OCI-LY3 (cell line): ENCODE results near the gene TRIM42.

ENCODE experiments used
- H2AFZ ChIP-seq: fragments of 200-600, 300-600 bp; shearing (Covaris generic); 2 replicates; pipeline ENCODE4 v1.6.0; 2014; ENCODE audit warnings: antibody characterized with exemption, low read depth, low read length
- H3K27ac ChIP-seq: fragments of 200-600, 300-600 bp; sonication (generic); 2 replicates; pipeline ENCODE4 v1.5.1; 2014; ENCODE audit warnings: mild to moderate bottlenecking, low read length, moderate library complexity, mixed read lengths
- H3K27me3 ChIP-seq: fragments of 200-600, 300-600 bp; sonication (generic); 2 replicates; pipeline ENCODE4 v1.6.1; 2014; ENCODE audit warnings: low read depth, low read length, mixed read lengths
- H3K36me3 ChIP-seq: fragments of 200-600, 300-600 bp; sonication (generic); replicated peaks from 2 replicates; pipeline ENCODE3; 2014; ENCODE audit warnings: low read depth, low read length, mixed read lengths
- H3K4me1 ChIP-seq: fragments of 300-600, 200-600 bp; sonication (generic); 2 replicates; pipeline ENCODE4 v1.6.1; 2014; ENCODE audit warnings: low read length, mixed read lengths
- H3K4me2 ChIP-seq: fragments of 200-600, 300-600 bp; sonication (generic); 2 replicates; pipeline ENCODE4 v1.6.1; 2014; ENCODE audit warnings: low read length, mixed read lengths
- H3K4me3 ChIP-seq: fragments of 300-600, 200-600 bp; sonication (generic); 2 replicates; pipeline ENCODE4 v1.5.1; 2014; ENCODE audit warnings: antibody characterized with exemption, mild to moderate bottlenecking, low read length, moderate library complexity
- H3K79me2 ChIP-seq: fragments of 300-600, 200-600 bp; shearing (Covaris generic); 2 replicates; pipeline ENCODE4 v1.6.1; 2014; ENCODE audit warnings: mild to moderate bottlenecking, low read length, mixed read lengths
- H3K9ac ChIP-seq: fragments of 300-600, 200-600 bp; shearing (Covaris generic); 2 replicates; pipeline ENCODE4 v1.6.0; 2014; ENCODE audit warnings: mild to moderate bottlenecking, low read length, moderate library complexity
- H3K9me3 ChIP-seq: fragments of 200-600, 300-600 bp; shearing (Covaris generic); 2 replicates; pipeline ENCODE4 v1.6.1; 2014; ENCODE audit warnings: low read length, mixed read lengths; ENCODE audit not compliant: insufficient read depth
- H4K20me1 ChIP-seq: fragments of 200-600, 300-600 bp; sonication (generic); 2 replicates; pipeline ENCODE4 v1.6.1; 2016; ENCODE audit warnings: low read length, mixed read lengths; ENCODE audit not compliant: insufficient read depth
- EZH2phosphoT487 ChIP-seq: fragments of 200-600 bp; shearing (Covaris generic); IDR thresholded peaks from 2 replicates; pipeline ENCODE4 v1.6.1; 2018; ENCODE audit warnings: antibody characterized with exemption, mixed run types, low read depth
- TF ChIP-seq, protein P1 (sequence below): fragments of 200-600, 300-600 bp; sonication (generic); IDR thresholded peaks from 2 replicates; pipeline ENCODE4 v1.5.1; 2014; ENCODE audit warnings: antibody characterized with exemption, low read length, low read depth

The TRIM42 gene

DNA sequence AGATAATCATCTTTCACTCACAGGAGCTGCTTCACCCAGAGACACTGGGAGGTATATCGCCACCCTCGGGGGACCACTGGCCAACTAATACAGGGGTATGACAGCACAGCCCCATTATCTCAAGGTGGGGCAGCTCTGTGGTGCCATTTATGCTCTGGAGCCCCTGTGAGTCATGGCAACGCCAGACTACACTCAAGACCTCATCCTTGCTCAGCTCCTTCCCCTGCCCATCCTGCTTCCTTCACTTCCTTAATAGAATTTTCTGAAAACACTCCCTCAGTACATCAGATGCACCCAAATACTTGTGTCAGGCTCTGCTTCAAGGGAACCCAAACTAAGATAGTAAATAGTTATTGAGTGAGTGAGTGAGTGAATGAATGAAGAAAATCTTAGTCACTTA lies 45.7 kb downstream of the TRIM42 start:
- H3K9me3 ChIP-seq: no peaks in the 10 kb centered on the region
- H3K4me3 ChIP-seq: no peak overlapping the region
- peaks cover 4% of the 10 kb centered on the region for H3K36me3 ChIP-seq
- H3K4me1 ChIP-seq: peaks cover 69% of the 10 kb centered on the region
- no peaks in the 10 kb centered on the region for H4K20me1 ChIP-seq
- peaks cover 9% of the 10 kb centered on the region; the same call in 1 of the 2 replicates for H3K79me2 ChIP-seq
- H3K9ac ChIP-seq: peak overlapping the region; percentile 86
- H3K27ac ChIP-seq: peak overlapping the region; percentile 99
- H3K27me3 ChIP-seq: no peaks in the 10 kb centered on the region
- H3K4me2 ChIP-seq: 0 out of 2 replicates have a peak overlapping the region, but pooled peaks have one; percentile 74
- no peak for TF ChIP-seq EZH2phosphoT487
- TF ChIP-seq, protein P1, sequence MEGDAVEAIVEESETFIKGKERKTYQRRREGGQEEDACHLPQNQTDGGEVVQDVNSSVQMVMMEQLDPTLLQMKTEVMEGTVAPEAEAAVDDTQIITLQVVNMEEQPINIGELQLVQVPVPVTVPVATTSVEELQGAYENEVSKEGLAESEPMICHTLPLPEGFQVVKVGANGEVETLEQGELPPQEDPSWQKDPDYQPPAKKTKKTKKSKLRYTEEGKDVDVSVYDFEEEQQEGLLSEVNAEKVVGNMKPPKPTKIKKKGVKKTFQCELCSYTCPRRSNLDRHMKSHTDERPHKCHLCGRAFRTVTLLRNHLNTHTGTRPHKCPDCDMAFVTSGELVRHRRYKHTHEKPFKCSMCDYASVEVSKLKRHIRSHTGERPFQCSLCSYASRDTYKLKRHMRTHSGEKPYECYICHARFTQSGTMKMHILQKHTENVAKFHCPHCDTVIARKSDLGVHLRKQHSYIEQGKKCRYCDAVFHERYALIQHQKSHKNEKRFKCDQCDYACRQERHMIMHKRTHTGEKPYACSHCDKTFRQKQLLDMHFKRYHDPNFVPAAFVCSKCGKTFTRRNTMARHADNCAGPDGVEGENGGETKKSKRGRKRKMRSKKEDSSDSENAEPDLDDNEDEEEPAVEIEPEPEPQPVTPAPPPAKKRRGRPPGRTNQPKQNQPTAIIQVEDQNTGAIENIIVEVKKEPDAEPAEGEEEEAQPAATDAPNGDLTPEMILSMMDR: no peak
- no peak overlapping the region for H2AFZ ChIP-seq

DNA sequence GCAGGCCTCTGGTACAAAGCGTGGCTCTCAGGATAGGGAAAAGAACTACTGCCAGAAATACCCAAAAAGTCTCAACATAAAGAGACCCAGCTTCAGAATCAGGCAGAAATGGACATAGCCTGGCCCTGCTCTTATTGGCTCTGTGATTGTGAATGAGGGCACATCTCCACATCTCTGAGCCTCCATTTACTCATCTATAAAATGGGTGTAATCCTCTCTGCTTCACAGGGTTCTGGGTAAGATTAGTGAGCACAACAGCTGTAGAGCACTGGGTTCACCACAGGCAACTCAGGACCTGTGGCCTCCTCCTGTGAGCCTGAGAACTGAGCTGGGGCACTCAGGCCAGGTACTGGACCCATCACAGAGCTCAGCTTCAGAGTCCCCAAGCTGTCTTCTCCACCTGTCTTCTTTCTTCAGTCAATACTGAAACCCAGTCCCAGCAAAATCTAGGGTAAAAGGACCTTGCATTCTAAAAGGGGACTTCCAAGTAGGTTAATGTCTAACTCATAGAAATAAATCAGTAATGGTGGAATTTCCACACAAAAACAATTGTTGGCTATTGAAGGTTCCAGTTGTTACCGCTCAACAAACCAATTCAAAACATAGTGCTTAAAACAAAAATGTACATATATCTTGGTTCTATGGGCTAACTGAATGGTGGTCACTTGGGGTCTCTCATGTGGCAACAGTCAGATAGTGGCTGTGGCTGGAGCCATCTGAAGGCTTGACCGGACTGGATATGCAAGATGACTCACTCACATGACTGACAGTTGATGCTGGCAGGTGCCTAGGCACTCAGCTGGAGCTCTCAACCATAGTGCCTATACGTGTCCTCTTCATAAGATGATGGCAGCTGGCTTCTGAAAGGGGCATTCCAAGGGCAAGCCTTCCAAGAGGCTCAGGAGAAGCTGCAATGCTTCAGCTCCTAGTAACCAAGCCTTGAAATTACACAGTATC lies 47.3 kb downstream of the TRIM42 start:
- no peaks in the 10 kb centered on the region for H3K9me3 ChIP-seq
- peak overlapping the region; percentile 99 for H3K27ac ChIP-seq
- peaks cover 81% of the 10 kb centered on the region for H3K4me1 ChIP-seq
- H2AFZ ChIP-seq: no peak overlapping the region
- no peaks in the 10 kb centered on the region for H4K20me1 ChIP-seq
- H3K79me2 ChIP-seq: peaks cover 9% of the 10 kb centered on the region; the same call in 1 of the 2 replicates
- peak overlapping the region; percentile 50 for H3K4me3 ChIP-seq
- H3K4me2 ChIP-seq: peak overlapping the region; percentile 74
- TF ChIP-seq, protein P1: no peak
- TF ChIP-seq EZH2phosphoT487: no peak
- peaks cover 4% of the 10 kb centered on the region for H3K36me3 ChIP-seq
- H3K9ac ChIP-seq: peak overlapping the region; percentile 86
- H3K27me3 ChIP-seq: no peaks in the 10 kb centered on the region

DNA sequence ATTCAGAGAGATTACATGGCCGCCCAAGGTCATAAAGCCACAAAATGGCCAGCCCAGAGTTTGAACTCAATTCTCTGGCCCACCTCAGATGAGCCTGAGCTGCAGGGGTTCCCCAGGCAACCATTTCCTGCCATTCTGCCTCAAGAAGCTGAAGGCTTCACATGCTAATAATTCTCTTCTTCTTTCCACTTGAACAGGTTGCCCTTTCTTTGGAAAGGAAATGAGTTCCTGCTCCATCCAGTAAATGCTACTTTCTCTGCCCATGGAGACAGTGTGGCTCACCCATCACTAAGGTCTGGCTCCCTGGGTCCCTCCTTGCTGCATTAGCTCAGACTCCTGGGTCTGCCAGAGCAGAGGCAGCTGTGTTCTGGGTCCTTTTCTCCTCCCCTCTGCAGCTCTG lies 48.2 kb downstream of the TRIM42 start:
- H3K4me3 ChIP-seq: peak overlapping the region; percentile 5; the same call in 1 of the 2 replicates
- H3K4me2 ChIP-seq: peak overlapping the region; percentile 74
- peaks cover 91% of the 10 kb centered on the region for H3K4me1 ChIP-seq
- peaks cover 9% of the 10 kb centered on the region; the same call in 1 of the 2 replicates for H3K79me2 ChIP-seq
- peak overlapping the region; percentile 86 for H3K9ac ChIP-seq
- H2AFZ ChIP-seq: no peak overlapping the region
- H3K9me3 ChIP-seq: no peaks in the 10 kb centered on the region
- no peaks in the 10 kb centered on the region for H4K20me1 ChIP-seq
- H3K27ac ChIP-seq: peak overlapping the region; percentile 99
- peaks cover 4% of the 10 kb centered on the region for H3K36me3 ChIP-seq
- TF ChIP-seq EZH2phosphoT487: no peak
- TF ChIP-seq, protein P1: no peak
- no peaks in the 10 kb centered on the region for H3K27me3 ChIP-seq

DNA sequence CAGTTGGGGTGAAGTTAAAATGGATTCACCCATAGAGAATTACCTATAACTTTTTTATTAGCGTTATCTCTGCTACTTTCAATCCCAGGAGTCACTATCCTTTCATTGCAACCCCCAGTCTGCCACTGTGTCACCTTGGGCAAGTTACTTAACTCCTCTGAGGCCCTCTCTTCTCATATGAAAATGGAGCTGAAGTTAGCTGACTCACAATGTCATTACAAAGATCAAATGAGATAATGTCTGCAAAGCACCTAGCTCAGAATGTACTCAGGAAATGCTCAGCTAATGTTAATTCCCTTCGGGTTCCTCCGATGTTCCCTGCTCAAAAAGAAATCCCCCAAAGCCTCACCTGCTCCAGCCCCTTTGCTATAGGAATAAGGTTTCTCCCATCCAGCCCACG lies 50.0 kb downstream of the TRIM42 start:
- Histone ChIP-seq H3K79me2 (peaks cover 9% of the 10 kb centered on the region; the same call in 1 of the 2 replicates), H3K27ac (peak overlapping the region; percentile 99), H3K9me3 (no peaks in the 10 kb centered on the region), H3K4me1 (peaks cover 97% of the 10 kb centered on the region), H3K36me3 (no peaks in the 10 kb centered on the region), H3K9ac (peak overlapping the region; percentile 86), H3K4me3 (peak overlapping the region; percentile 33), H3K4me2 (peak overlapping the region; percentile 74), H2AFZ (peak overlapping the region; percentile 67), H3K27me3 (no peaks in the 10 kb centered on the region), H4K20me1 (no peaks in the 10 kb centered on the region)
- no peak for TF ChIP-seq EZH2phosphoT487
- TF ChIP-seq, protein P1: no peak
